PFSK-1 (cell line): ENCODE data around the gene ZBTB43.

Experiments used
- FOXP2 ChIP-seq: optimal IDR thresholded peaks from 2 replicates; pipeline ENCODE3; 2011; ENCODE audit warnings: borderline replicate concordance, control low read depth, inconsistent platforms; ENCODE audit not compliant: insufficient read depth; ENCODE audit errors: extremely low read length, extremely low read depth
- POLR2AphosphoS5 ChIP-seq: IDR thresholded peaks from 2 replicates; pipeline ENCODE4 v1.6.1; 2012; ENCODE audit warnings: low read depth, mild to moderate bottlenecking, control low read depth, low read length, moderate library complexity
- SIN3A ChIP-seq: IDR thresholded peaks from 2 replicates; pipeline ENCODE4 v1.6.1; 2012; ENCODE audit warnings: mild to moderate bottlenecking, low read length, moderate library complexity, borderline replicate concordance; ENCODE audit not compliant: insufficient read depth
- TAF1 ChIP-seq: IDR thresholded peaks from 2 replicates; pipeline ENCODE4 v1.6.1; 2012; ENCODE audit warnings: low read length, control low read depth, borderline replicate concordance; ENCODE audit not compliant: insufficient read depth
- TF ChIP-seq, protein P1 (sequence below), 2 experiments: IDR thresholded peaks; 2 replicates each; pipeline versions ENCODE4 v1.6.1 to v1.8.0; 2011 to 2012; ENCODE audit warnings: low read depth in 2 of 2, low read length in 2 of 2, control low read depth in 1 of 2, inconsistent platforms in 1 of 2, mild to moderate bottlenecking in 1 of 2, moderate library complexity in 1 of 2; ENCODE audit not compliant: insufficient read depth in 1 of 2

Gene ZBTB43

DNA sequence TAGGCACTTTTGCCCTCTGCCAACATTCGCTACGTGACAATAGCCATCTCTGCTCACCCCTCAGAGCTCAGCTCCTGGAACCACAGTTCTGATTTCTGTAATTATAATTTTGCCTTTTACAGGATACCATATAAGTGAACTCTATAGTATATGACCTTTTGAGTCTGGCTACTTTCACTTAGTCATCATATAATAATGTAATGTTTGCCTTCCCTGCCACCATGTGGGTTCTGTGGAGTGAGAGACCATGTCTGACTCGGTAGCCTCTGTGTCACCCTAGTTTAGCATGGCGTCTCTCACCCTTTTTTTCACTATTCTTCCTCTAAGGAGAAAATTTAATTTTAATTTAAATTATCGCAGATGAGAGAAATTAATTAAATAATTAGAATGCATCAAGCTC, 28.9 kb upstream of the ZBTB43 start:
- TF ChIP-seq FOXP2: no peak
- no peak for TF ChIP-seq POLR2AphosphoS5
- no peak for TF ChIP-seq SIN3A
- TF ChIP-seq TAF1: no peak
- TF ChIP-seq, protein P1, sequence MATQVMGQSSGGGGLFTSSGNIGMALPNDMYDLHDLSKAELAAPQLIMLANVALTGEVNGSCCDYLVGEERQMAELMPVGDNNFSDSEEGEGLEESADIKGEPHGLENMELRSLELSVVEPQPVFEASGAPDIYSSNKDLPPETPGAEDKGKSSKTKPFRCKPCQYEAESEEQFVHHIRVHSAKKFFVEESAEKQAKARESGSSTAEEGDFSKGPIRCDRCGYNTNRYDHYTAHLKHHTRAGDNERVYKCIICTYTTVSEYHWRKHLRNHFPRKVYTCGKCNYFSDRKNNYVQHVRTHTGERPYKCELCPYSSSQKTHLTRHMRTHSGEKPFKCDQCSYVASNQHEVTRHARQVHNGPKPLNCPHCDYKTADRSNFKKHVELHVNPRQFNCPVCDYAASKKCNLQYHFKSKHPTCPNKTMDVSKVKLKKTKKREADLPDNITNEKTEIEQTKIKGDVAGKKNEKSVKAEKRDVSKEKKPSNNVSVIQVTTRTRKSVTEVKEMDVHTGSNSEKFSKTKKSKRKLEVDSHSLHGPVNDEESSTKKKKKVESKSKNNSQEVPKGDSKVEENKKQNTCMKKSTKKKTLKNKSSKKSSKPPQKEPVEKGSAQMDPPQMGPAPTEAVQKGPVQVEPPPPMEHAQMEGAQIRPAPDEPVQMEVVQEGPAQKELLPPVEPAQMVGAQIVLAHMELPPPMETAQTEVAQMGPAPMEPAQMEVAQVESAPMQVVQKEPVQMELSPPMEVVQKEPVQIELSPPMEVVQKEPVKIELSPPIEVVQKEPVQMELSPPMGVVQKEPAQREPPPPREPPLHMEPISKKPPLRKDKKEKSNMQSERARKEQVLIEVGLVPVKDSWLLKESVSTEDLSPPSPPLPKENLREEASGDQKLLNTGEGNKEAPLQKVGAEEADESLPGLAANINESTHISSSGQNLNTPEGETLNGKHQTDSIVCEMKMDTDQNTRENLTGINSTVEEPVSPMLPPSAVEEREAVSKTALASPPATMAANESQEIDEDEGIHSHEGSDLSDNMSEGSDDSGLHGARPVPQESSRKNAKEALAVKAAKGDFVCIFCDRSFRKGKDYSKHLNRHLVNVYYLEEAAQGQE (IDR thresholded peaks at IDR 0.05; ENCODE audit: insufficient read depth in 1 of 2, low read depth in 2 of 2, low read length in 2 of 2): no peak

- TF ChIP-seq SIN3A (no peak), TAF1 (no peak), POLR2AphosphoS5 (no peak), FOXP2 (no peak)
- TF ChIP-seq, protein P1 (IDR thresholded peaks at IDR 0.05; ENCODE audit: insufficient read depth in 1 of 2, low read depth in 2 of 2, low read length in 2 of 2): no peak
Measured at GRCh38 chr9:126777733-126778132, 27.1 kb upstream of the ZBTB43 start.

DNA sequence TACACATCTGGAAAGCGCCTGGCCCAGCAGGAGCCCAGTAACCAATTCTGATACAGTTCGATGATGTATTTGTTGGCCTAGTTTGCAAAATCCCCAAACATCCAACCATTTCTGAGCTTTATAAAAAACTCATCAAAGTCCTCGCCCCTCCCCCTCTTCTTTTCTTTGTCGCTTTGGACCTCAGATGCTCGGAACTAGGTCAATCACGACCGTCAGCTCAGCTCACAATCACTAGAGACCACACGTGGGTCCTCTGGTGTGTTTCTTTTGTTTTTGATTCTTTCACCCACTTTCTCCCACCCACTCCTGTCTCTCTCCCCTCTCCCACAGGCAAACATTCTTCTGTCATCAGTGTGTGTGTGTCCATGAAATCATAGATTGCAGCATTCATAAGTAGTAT, 26.7 kb upstream of the ZBTB43 start:
- TF ChIP-seq POLR2AphosphoS5 (no peak), TAF1 (no peak), FOXP2 (no peak), SIN3A (no peak)
- TF ChIP-seq, protein P1 (IDR thresholded peaks at IDR 0.05; ENCODE audit: insufficient read depth in 1 of 2, low read depth in 2 of 2, low read length in 2 of 2): no peak

DNA sequence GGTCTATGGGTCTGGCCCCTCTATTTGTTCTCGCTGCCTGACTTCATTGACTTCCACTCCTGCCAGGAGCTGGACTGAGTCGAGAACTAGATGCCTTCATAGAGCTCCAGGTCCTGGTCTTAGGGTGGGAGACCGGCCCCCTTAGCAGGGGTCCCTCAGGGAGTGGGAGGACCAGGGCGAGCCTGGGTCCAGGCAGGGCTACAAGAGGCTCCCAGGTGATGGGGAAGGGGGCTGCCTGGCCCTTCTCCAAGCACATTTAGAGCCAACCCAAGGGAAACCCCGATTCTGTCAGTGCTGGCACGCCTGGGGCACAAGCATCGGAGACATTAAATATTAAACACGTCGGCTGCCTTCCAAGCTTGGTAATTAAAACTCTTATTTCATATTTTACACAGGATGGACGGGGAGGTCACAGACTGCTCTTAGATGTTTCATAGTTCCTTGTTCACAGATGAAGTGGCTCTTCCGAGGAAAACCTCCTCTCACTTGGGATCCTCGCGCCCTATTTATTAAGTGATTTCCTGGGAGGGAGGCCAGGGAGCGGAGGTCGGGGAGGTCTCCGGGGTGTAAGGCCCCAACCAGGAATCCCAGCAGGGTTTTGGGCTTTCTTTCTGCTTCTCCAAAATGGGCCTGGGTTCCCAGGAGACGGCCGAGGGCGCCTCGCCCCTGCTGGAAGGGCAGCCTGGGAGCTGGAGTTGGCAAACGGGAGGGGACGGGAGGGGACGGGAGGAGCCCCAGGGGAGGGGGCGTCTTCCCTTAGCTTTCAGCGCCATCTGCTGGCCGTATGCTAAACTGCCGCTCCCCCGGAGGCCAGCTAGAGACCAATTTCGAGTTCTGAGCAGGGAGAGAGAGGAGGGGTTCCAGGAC, 23.4 kb upstream of the ZBTB43 start:
- TF ChIP-seq FOXP2 (no peak), POLR2AphosphoS5 (no peak), TAF1 (no peak), SIN3A (no peak)

DNA sequence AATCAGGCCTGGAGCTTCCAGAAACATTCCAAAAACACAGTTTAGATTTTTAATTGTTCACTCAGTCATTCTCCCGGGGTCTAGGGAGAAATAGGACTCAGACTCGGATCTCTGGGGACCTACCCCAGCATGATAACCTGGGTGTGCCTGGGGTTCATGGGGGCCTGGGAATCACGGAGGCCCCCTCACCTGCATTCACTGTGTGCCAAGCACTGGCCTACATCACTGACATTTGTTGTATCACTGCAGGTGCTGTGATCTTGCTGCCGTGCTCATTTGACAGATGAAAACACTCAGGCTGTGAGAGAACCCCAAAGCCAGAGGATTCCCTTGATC, 22.8 kb upstream of the ZBTB43 start:
- TF ChIP-seq, protein P1 (IDR thresholded peaks at IDR 0.05; ENCODE audit: insufficient read depth in 1 of 2, low read depth in 2 of 2, low read length in 2 of 2): no peak
- TF ChIP-seq TAF1 (no peak), FOXP2 (no peak), POLR2AphosphoS5 (no peak), SIN3A (no peak)
